Measurements from ENCODE around the gene COL21A1. TPM values are rescaled to one million over a fixed set of nuclear protein-coding genes. Genes with fewer than 3 reads are reported as not detected.

The COL21A1 gene
- total RNA-seq, 1 donor, result 19.2 TPM

GRCh38 chr6:56076033-56076432 lies 171.3 kb downstream of the COL21A1 start:
- Histone ChIP-seq H3K27ac (ENCODE audit: low read depth, low read length) (no peak overlapping the region), H3K4me2 (ENCODE audit: insufficient read depth, low read length) (no peak overlapping the region), H3K79me2 (ENCODE audit: insufficient read depth, low read length) (no peaks in the 10 kb centered on the region), H3K27me3 (ENCODE audit: insufficient read depth, low read length) (no peaks in the 10 kb centered on the region), H2AFZ (ENCODE audit: low read length) (no peak overlapping the region), H3K36me3 (ENCODE audit: insufficient read depth, low read length) (no peaks in the 10 kb centered on the region), H3K9me3 (ENCODE audit: low read depth, low read length) (no peaks in the 10 kb centered on the region), H4K20me1 (ENCODE audit: insufficient read depth, low read length) (no peaks in the 10 kb centered on the region), H3K4me1 (ENCODE audit: insufficient read depth, low read length) (peaks cover 40% of the 10 kb centered on the region), H3K4me3 (ENCODE audit: insufficient read depth, low read length) (no peak overlapping the region)
- TF ChIP-seq CTCF (IDR thresholded peaks at IDR 0.05; ENCODE audit: extremely low read depth, low read depth, low read length), result no peak
- DNase-seq (ENCODE audit: insufficient read length, low spot score, missing footprints), result no peak

- H3K9me3 ChIP-seq (ENCODE audit: low read depth, low read length), result no peaks in the 10 kb centered on the region
- H3K4me3 ChIP-seq (ENCODE audit: insufficient read depth, low read length), result no peak overlapping the region
- no peak for DNase-seq (ENCODE audit: insufficient read length, low spot score, missing footprints)
- TF ChIP-seq CTCF (IDR thresholded peaks at IDR 0.05; ENCODE audit: extremely low read depth, low read depth, low read length), result no peak
- no peaks in the 10 kb centered on the region for H3K36me3 ChIP-seq (ENCODE audit: insufficient read depth, low read length)
- peak overlapping the region; percentile 86 for H3K27ac ChIP-seq (ENCODE audit: low read depth, low read length)
- H3K79me2 ChIP-seq (ENCODE audit: insufficient read depth, low read length), result no peaks in the 10 kb centered on the region
- peaks cover 17% of the 10 kb centered on the region for H3K4me1 ChIP-seq (ENCODE audit: insufficient read depth, low read length)
- peak overlapping the region; percentile 68 for H3K4me2 ChIP-seq (ENCODE audit: insufficient read depth, low read length)
- no peaks in the 10 kb centered on the region for H3K27me3 ChIP-seq (ENCODE audit: insufficient read depth, low read length)
- H4K20me1 ChIP-seq (ENCODE audit: insufficient read depth, low read length), result no peaks in the 10 kb centered on the region
- no peak overlapping the region for H2AFZ ChIP-seq (ENCODE audit: low read length)
Observed at GRCh38 chr6:56073761-56074160, 173.6 kb downstream of the COL21A1 start.

- Histone ChIP-seq H3K9me3 (ENCODE audit: low read depth, low read length) (no peaks in the 10 kb centered on the region), H3K27ac (ENCODE audit: low read depth, low read length) (peak overlapping the region; percentile 86), H2AFZ (ENCODE audit: low read length) (peak overlapping the region; percentile 39), H3K4me3 (ENCODE audit: insufficient read depth, low read length) (peak overlapping the region; percentile 24), H3K4me1 (ENCODE audit: insufficient read depth, low read length) (peaks cover 17% of the 10 kb centered on the region), H3K79me2 (ENCODE audit: insufficient read depth, low read length) (no peaks in the 10 kb centered on the region), H3K36me3 (ENCODE audit: insufficient read depth, low read length) (no peaks in the 10 kb centered on the region), H4K20me1 (ENCODE audit: insufficient read depth, low read length) (no peaks in the 10 kb centered on the region), H3K27me3 (ENCODE audit: insufficient read depth, low read length) (no peaks in the 10 kb centered on the region), H3K4me2 (ENCODE audit: insufficient read depth, low read length) (peak overlapping the region; percentile 68)
- DNase-seq (ENCODE audit: insufficient read length, low spot score, missing footprints), result no peak
- no peak for TF ChIP-seq CTCF (IDR thresholded peaks at IDR 0.05; ENCODE audit: extremely low read depth, low read depth, low read length)
Observed at GRCh38 chr6:56073315-56073714, 174.1 kb downstream of the COL21A1 start.

- Histone ChIP-seq H2AFZ (ENCODE audit: low read length) (peak overlapping the region; percentile 39), H3K27ac (ENCODE audit: low read depth, low read length) (peak overlapping the region; percentile 86), H3K4me2 (ENCODE audit: insufficient read depth, low read length) (peak overlapping the region; percentile 68), H4K20me1 (ENCODE audit: insufficient read depth, low read length) (no peaks in the 10 kb centered on the region), H3K36me3 (ENCODE audit: insufficient read depth, low read length) (no peaks in the 10 kb centered on the region), H3K9me3 (ENCODE audit: low read depth, low read length) (no peaks in the 10 kb centered on the region), H3K79me2 (ENCODE audit: insufficient read depth, low read length) (no peaks in the 10 kb centered on the region), H3K4me3 (ENCODE audit: insufficient read depth, low read length) (peak overlapping the region; percentile 24), H3K27me3 (ENCODE audit: insufficient read depth, low read length) (no peaks in the 10 kb centered on the region), H3K4me1 (ENCODE audit: insufficient read depth, low read length) (peaks cover 17% of the 10 kb centered on the region)
- TF ChIP-seq CTCF (IDR thresholded peaks at IDR 0.05; ENCODE audit: extremely low read depth, low read depth, low read length), result no peak
- no peak for DNase-seq (ENCODE audit: insufficient read length, low spot score, missing footprints)
Observed at GRCh38 chr6:56072856-56073255, 174.5 kb downstream of the COL21A1 start.

Measured in osteoblast (primary cell).